ENCODE measurements around the gene C1QTNF12. TPM values are rescaled to one million over a fixed set of nuclear protein-coding genes. Genes with fewer than 3 reads are reported as not detected.
"Not testable (repeated sequence)": the region's sequence is repeated elsewhere in the genome, so short reads cannot be mapped to it uniquely, and the experiment has no call there.

Gene C1QTNF12
- total and polyA plus RNA-seq, 2 donors (not counting 3 experiments of a cell fraction or from before 2014, with no cell fraction given), result 1.0 to 1.9 TPM

GRCh38 chr1:1196431-1197187 lies 49.9 kb downstream of the C1QTNF12 start:
- POLR2A ChIA-PET, result no interaction called here

GRCh38 chr1:1195726-1196125 lies 50.8 kb downstream of the C1QTNF12 start:
- FAIRE-seq, result not testable (repeated sequence)

More at GRCh38 chr1:1196431-1197187, 49.9 kb downstream of the C1QTNF12 start:
- Histone ChIP-seq H4K20me1 (replicated peaks; ENCODE audit: control insufficient read depth, extremely low read depth, insufficient read depth, low read length) (no peaks in the 10 kb centered on the region), H2AFZ (ENCODE audit: low read depth, low read length) (no peak overlapping the region), H3K27ac (ENCODE audit: insufficient read depth, low read depth, low read length) (no peak overlapping the region), H3K4me3 (replicated peaks in 1 of 3; ENCODE audit: insufficient read depth in 1 of 3, low read depth in 1 of 3, low read length in 3 of 3) (no peak overlapping the region), H3K36me3 (ENCODE audit: control insufficient read depth in 2 of 2, extremely low read depth in 1 of 2, insufficient read depth in 2 of 2, low read length in 2 of 2) (no peaks in the 10 kb centered on the region), H3K4me2 (ENCODE audit: insufficient read depth, low read length) (no peak overlapping the region), H3K4me1 (ENCODE audit: control insufficient read depth, extremely low read depth, insufficient read depth, low read length) (no peaks in the 10 kb centered on the region), H3K9ac (replicated peaks; ENCODE audit: extremely low read depth, insufficient read depth, low read length) (no peak overlapping the region), H3K9me1 (replicated peaks; ENCODE audit: control insufficient read depth, extremely low read depth, insufficient read depth, low read length) (no peaks in the 10 kb centered on the region), H3K79me2 (ENCODE audit: control insufficient read depth, insufficient read depth, low read length) (no peaks in the 10 kb centered on the region), H3K27me3 (ENCODE audit: control insufficient read depth in 2 of 2, insufficient read depth in 2 of 2, low read length in 2 of 2) (peaks cover 0 to 1% of the 10 kb centered on the region in 2 experiments), H3K9me3 (replicated peaks; ENCODE audit: control insufficient read depth, insufficient read depth, low read length) (no peaks in the 10 kb centered on the region)
- TF ChIP-seq POLR2AphosphoS5 (IDR thresholded peaks at IDR 0.05; ENCODE audit: insufficient read depth, low read depth, low read length), result no peak
- TF ChIP-seq MYC (IDR thresholded peaks at IDR 0.05; ENCODE audit: low read depth, low read length), result no peak
- no peak for TF ChIP-seq GATA2 (IDR thresholded peaks at IDR 0.05; ENCODE audit: insufficient read depth, insufficient read length, low read depth, low read length)
- TF ChIP-seq EZH2 (IDR thresholded peaks at IDR 0.05; ENCODE audit: borderline replicate concordance, low read depth, low read length, severe bottlenecking), result no peak
- no peak for TF ChIP-seq CTCF (IDR thresholded peaks at IDR 0.05; ENCODE audit: extremely low read depth in 1 of 2, insufficient read depth in 1 of 2, low read depth in 1 of 2, low read length in 2 of 2)
- TF ChIP-seq POLR2A (IDR thresholded peaks at IDR 0.05; ENCODE audit: low read depth, low read length), result no peak
- TF ChIP-seq JUN (IDR thresholded peaks at IDR 0.05; ENCODE audit: borderline replicate concordance, insufficient read depth, insufficient read length, low read depth), result no peak
- TF ChIP-seq MAX (IDR thresholded peaks at IDR 0.05; ENCODE audit: insufficient read depth, insufficient read length), result no peak
- no peak for TF ChIP-seq FOS (IDR thresholded peaks at IDR 0.05; ENCODE audit: borderline replicate concordance, insufficient read depth, low read length)
- FAIRE-seq, result no peak
- no peak for DNase-seq (ENCODE audit: low read depth, low spot score)
- dilution Hi-C loops (cut with MboI; ENCODE audit: extremely low pct_ligation_motif_present, low sequenced_read_pairs) (no loop called here), intact Hi-C loops (cut with micrococcal nuclease) (no loop called here)
- no TSS peak for BruUV-seq (replicated peaks)
- CTCF ChIA-PET, result no interaction called here

More at GRCh38 chr1:1195726-1196125, 50.8 kb downstream of the C1QTNF12 start:
- intact Hi-C loops (cut with micrococcal nuclease); H4K20me1 ChIP-seq (replicated peaks; ENCODE audit: control insufficient read depth, extremely low read depth, insufficient read depth, low read length); H3K9me3 ChIP-seq (replicated peaks; ENCODE audit: control insufficient read depth, insufficient read depth, low read length); H3K4me2 ChIP-seq (ENCODE audit: insufficient read depth, low read length); H3K4me1 ChIP-seq (ENCODE audit: control insufficient read depth, extremely low read depth, insufficient read depth, low read length); DNase-seq (ENCODE audit: low read depth, low spot score); H2AFZ ChIP-seq (ENCODE audit: low read depth, low read length); H3K27me3 ChIP-seq (ENCODE audit: control insufficient read depth in 2 of 2, insufficient read depth in 2 of 2, low read length in 2 of 2); H3K79me2 ChIP-seq (ENCODE audit: control insufficient read depth, insufficient read depth, low read length); H3K9me1 ChIP-seq (replicated peaks; ENCODE audit: control insufficient read depth, extremely low read depth, insufficient read depth, low read length); dilution Hi-C loops (cut with MboI; ENCODE audit: extremely low pct_ligation_motif_present, low sequenced_read_pairs); H3K36me3 ChIP-seq (ENCODE audit: control insufficient read depth in 2 of 2, extremely low read depth in 1 of 2, insufficient read depth in 2 of 2, low read length in 2 of 2); H3K4me3 ChIP-seq (replicated peaks in 1 of 3; ENCODE audit: insufficient read depth in 1 of 3, low read depth in 1 of 3, low read length in 3 of 3); BruUV-seq (replicated peaks); POLR2A ChIA-PET; H3K9ac ChIP-seq (replicated peaks; ENCODE audit: extremely low read depth, insufficient read depth, low read length); CTCF ChIA-PET; H3K27ac ChIP-seq (ENCODE audit: insufficient read depth, low read depth, low read length): not testable (repeated sequence)
